ENCODE data around the gene TMEM200C. TPM values are rescaled to one million over a fixed set of nuclear protein-coding genes. Genes with fewer than 3 reads are reported as not detected.

Gene TMEM200C
- total and polyA plus RNA-seq, 10 of the 15 experiments (the other 5 are each of a cell fraction or from before 2014, with no cell fraction given): not detected

DNA sequence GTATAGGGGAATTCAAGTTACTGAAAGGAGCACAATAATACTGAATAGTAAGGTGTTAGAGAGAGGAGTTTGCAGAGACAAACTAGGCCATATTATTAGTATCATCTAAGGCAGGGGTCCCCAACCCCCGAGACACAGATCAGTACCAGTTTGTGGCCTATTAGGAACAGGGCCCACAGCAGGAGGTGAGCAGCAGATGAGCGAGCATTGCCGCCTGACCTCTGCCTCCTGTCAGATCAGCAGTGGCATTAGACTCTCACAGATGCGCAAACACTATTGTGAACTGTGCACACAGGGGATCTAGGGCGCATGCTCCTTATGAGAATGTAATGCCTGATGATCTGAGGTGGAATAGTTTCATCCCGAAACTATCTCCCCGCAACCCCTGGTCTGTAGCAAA is 41.8 kb upstream of the TMEM200C start:
- DNase-seq (ENCODE audit: low read depth, low spot score): no peak
- no peaks in the 10 kb centered on the region for H3K4me1 ChIP-seq (ENCODE audit: control insufficient read depth, insufficient read depth, low read length)
- no peak overlapping the region for H3K9ac ChIP-seq (ENCODE audit: control insufficient read depth, insufficient read depth, low read length)
- SMC1A ChIA-PET (ENCODE audit: uncharacterized antibody, unreplicated experiment): no interaction called here
- no peaks in the 10 kb centered on the region for H3K79me2 ChIP-seq (ENCODE audit: control insufficient read depth, insufficient read depth, low read length)
- RAD21 ChIA-PET (ENCODE audit: unreplicated experiment): no interaction called here
- CTCF ChIA-PET: no interaction called here
- no peaks in the 10 kb centered on the region for H4K20me1 ChIP-seq (ENCODE audit: control insufficient read depth, insufficient read depth)
- H3K9me3 ChIP-seq (replicated peaks; ENCODE audit: control insufficient read depth, insufficient read depth, low read length): no peaks in the 10 kb centered on the region
- no peak overlapping the region for H3K27ac ChIP-seq (ENCODE audit: control insufficient read depth, insufficient read depth)
- 76% methylated on average over 7 of the region's 7 CpGs for WGBS (ENCODE audit: insufficient coverage, insufficient replicate concordance, low lambda C conversion rate, missing lambda C conversion rate)
- H3K27me3 ChIP-seq (replicated peaks in 1 of 2; ENCODE audit: control insufficient read depth in 2 of 2, insufficient read depth in 2 of 2, low read length in 1 of 2): peaks cover 0 to 2% of the 10 kb centered on the region in 2 experiments; a peak in 1 of 4 replicates
- H3K4me2 ChIP-seq (ENCODE audit: control insufficient read depth, insufficient read depth): no peak overlapping the region
- BruUV-seq (replicated peaks): no TSS peak
- in situ Hi-C loops (cut with MboI): no loop called here
- POLR2A ChIA-PET: no interaction called here
- FAIRE-seq: no peak
- no peak overlapping the region for H2AFZ ChIP-seq (ENCODE audit: control insufficient read depth, low read depth, low read length)
- H3K36me3 ChIP-seq (ENCODE audit: control insufficient read depth in 2 of 2, insufficient read depth in 2 of 2, low read length in 1 of 2): no peaks in the 10 kb centered on the region
- intact Hi-C loops (cut with micrococcal nuclease; ENCODE audit: unreplicated experiment): no loop called here
- TF ChIP-seq, protein P1, sequence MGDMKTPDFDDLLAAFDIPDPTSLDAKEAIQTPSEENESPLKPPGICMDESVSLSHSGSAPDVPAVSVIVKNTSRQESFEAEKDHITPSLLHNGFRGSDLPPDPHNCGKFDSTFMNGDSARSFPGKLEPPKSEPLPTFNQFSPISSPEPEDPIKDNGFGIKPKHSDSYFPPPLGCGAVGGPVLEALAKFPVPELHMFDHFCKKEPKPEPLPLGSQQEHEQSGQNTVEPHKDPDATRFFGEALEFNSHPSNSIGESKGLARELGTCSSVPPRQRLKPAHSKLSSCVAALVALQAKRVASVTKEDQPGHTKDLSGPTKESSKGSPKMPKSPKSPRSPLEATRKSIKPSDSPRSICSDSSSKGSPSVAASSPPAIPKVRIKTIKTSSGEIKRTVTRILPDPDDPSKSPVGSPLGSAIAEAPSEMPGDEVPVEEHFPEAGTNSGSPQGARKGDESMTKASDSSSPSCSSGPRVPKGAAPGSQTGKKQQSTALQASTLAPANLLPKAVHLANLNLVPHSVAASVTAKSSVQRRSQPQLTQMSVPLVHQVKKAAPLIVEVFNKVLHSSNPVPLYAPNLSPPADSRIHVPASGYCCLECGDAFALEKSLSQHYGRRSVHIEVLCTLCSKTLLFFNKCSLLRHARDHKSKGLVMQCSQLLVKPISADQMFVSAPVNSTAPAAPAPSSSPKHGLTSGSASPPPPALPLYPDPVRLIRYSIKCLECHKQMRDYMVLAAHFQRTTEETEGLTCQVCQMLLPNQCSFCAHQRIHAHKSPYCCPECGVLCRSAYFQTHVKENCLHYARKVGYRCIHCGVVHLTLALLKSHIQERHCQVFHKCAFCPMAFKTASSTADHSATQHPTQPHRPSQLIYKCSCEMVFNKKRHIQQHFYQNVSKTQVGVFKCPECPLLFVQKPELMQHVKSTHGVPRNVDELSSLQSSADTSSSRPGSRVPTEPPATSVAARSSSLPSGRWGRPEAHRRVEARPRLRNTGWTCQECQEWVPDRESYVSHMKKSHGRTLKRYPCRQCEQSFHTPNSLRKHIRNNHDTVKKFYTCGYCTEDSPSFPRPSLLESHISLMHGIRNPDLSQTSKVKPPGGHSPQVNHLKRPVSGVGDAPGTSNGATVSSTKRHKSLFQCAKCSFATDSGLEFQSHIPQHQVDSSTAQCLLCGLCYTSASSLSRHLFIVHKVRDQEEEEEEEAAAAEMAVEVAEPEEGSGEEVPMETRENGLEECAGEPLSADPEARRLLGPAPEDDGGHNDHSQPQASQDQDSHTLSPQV (IDR thresholded peaks at IDR 0.05): no peak
- ATAC-seq: no peak
- H3K4me3 ChIP-seq: no peak overlapping the region

DNA sequence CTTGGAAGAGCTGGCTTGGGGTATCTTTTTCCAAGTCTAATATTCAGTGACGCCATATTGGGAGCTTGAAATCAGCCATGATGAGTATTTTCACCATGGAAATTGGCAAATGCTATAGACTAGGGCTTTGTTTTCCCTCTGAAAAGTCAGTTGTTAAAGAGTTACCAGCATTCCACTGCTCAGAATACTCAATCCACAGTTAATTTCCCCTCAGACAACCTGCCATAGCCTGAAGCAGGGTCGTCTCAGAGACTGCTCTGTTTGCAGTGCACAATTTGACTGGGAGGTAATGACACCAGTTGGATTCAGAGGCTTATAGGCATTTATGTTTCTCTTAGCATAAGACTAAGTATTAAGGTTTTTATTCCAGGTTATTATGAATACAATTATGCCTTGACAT is 35.5 kb upstream of the TMEM200C start:
- BruUV-seq (replicated peaks): no TSS peak
- FAIRE-seq (no peak), ATAC-seq (no peak), DNase-seq (ENCODE audit: low read depth, low spot score) (no peak)
- no peaks in the 10 kb centered on the region for H4K20me1 ChIP-seq (ENCODE audit: control insufficient read depth, insufficient read depth)
- intact Hi-C loops (cut with micrococcal nuclease; ENCODE audit: unreplicated experiment): no loop called here
- CTCF ChIA-PET: no interaction called here
- RAD21 ChIA-PET (ENCODE audit: unreplicated experiment): no interaction called here
- H3K27me3 ChIP-seq (replicated peaks in 1 of 2; ENCODE audit: control insufficient read depth in 2 of 2, insufficient read depth in 2 of 2, low read length in 1 of 2): no peaks in the 10 kb centered on the region; a peak in 1 of 4 replicates
- H3K36me3 ChIP-seq (ENCODE audit: control insufficient read depth in 2 of 2, insufficient read depth in 2 of 2, low read length in 1 of 2): no peaks in the 10 kb centered on the region
- no peak overlapping the region for H3K4me3 ChIP-seq
- no peak overlapping the region for H2AFZ ChIP-seq (ENCODE audit: control insufficient read depth, low read depth, low read length)
- H3K27ac ChIP-seq (ENCODE audit: control insufficient read depth, insufficient read depth): no peak overlapping the region
- peaks cover 2% of the 10 kb centered on the region; the same call in 2 of the 3 replicates for H3K9me3 ChIP-seq (replicated peaks; ENCODE audit: control insufficient read depth, insufficient read depth, low read length)
- H3K4me1 ChIP-seq (ENCODE audit: control insufficient read depth, insufficient read depth, low read length): no peaks in the 10 kb centered on the region
- WGBS (ENCODE audit: insufficient coverage, insufficient replicate concordance, low lambda C conversion rate, missing lambda C conversion rate): 0% methylated on average over 2 of the region's 2 CpGs
- no peak overlapping the region for H3K4me2 ChIP-seq (ENCODE audit: control insufficient read depth, insufficient read depth)
- POLR2A ChIA-PET: no interaction called here
- in situ Hi-C loops (cut with MboI): no loop called here
- no peaks in the 10 kb centered on the region for H3K79me2 ChIP-seq (ENCODE audit: control insufficient read depth, insufficient read depth, low read length)
- SMC1A ChIA-PET (ENCODE audit: uncharacterized antibody, unreplicated experiment): interaction anchor here (0.7 kb wide), 1 partner anchor 79 kb away, joined by 3 read pairs; no protein-coding TSS in a partner anchor
- H3K9ac ChIP-seq (ENCODE audit: control insufficient read depth, insufficient read depth, low read length): no peak overlapping the region
- TF ChIP-seq RCOR1 (conservative IDR thresholded peaks at IDR 0.05; ENCODE audit: low read depth, low read length): no peak
- TF ChIP-seq, protein P2, sequence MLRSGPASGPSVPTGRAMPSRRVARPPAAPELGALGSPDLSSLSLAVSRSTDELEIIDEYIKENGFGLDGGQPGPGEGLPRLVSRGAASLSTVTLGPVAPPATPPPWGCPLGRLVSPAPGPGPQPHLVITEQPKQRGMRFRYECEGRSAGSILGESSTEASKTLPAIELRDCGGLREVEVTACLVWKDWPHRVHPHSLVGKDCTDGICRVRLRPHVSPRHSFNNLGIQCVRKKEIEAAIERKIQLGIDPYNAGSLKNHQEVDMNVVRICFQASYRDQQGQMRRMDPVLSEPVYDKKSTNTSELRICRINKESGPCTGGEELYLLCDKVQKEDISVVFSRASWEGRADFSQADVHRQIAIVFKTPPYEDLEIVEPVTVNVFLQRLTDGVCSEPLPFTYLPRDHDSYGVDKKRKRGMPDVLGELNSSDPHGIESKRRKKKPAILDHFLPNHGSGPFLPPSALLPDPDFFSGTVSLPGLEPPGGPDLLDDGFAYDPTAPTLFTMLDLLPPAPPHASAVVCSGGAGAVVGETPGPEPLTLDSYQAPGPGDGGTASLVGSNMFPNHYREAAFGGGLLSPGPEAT (IDR thresholded peaks at IDR 0.05; ENCODE audit: low read depth): no peak
- no peak for TF ChIP-seq RB1 (IDR thresholded peaks at IDR 0.05; ENCODE audit: borderline replicate concordance)
- TF ChIP-seq IRF4 (IDR thresholded peaks at IDR 0.05; ENCODE audit: low read depth, low read length): no peak
- no peak for TF ChIP-seq YBX1 (IDR thresholded peaks at IDR 0.05)
- no peak for TF ChIP-seq FOXK2 (IDR thresholded peaks at IDR 0.05)
- TF ChIP-seq, protein P3, sequence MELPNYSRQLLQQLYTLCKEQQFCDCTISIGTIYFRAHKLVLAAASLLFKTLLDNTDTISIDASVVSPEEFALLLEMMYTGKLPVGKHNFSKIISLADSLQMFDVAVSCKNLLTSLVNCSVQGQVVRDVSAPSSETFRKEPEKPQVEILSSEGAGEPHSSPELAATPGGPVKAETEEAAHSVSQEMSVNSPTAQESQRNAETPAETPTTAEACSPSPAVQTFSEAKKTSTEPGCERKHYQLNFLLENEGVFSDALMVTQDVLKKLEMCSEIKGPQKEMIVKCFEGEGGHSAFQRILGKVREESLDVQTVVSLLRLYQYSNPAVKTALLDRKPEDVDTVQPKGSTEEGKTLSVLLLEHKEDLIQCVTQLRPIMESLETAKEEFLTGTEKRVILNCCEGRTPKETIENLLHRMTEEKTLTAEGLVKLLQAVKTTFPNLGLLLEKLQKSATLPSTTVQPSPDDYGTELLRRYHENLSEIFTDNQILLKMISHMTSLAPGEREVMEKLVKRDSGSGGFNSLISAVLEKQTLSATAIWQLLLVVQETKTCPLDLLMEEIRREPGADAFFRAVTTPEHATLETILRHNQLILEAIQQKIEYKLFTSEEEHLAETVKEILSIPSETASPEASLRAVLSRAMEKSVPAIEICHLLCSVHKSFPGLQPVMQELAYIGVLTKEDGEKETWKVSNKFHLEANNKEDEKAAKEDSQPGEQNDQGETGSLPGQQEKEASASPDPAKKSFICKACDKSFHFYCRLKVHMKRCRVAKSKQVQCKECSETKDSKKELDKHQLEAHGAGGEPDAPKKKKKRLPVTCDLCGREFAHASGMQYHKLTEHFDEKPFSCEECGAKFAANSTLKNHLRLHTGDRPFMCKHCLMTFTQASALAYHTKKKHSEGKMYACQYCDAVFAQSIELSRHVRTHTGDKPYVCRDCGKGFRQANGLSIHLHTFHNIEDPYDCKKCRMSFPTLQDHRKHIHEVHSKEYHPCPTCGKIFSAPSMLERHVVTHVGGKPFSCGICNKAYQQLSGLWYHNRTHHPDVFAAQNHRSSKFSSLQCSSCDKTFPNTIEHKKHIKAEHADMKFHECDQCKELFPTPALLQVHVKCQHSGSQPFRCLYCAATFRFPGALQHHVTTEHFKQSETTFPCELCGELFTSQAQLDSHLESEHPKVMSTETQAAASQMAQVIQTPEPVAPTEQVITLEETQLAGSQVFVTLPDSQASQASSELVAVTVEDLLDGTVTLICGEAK (IDR thresholded peaks at IDR 0.05; ENCODE audit: borderline replicate concordance): no peak

Measured in GM12878 (cell line).